ENCODE results near the gene DDX5.

DDX5 gene

DNA sequence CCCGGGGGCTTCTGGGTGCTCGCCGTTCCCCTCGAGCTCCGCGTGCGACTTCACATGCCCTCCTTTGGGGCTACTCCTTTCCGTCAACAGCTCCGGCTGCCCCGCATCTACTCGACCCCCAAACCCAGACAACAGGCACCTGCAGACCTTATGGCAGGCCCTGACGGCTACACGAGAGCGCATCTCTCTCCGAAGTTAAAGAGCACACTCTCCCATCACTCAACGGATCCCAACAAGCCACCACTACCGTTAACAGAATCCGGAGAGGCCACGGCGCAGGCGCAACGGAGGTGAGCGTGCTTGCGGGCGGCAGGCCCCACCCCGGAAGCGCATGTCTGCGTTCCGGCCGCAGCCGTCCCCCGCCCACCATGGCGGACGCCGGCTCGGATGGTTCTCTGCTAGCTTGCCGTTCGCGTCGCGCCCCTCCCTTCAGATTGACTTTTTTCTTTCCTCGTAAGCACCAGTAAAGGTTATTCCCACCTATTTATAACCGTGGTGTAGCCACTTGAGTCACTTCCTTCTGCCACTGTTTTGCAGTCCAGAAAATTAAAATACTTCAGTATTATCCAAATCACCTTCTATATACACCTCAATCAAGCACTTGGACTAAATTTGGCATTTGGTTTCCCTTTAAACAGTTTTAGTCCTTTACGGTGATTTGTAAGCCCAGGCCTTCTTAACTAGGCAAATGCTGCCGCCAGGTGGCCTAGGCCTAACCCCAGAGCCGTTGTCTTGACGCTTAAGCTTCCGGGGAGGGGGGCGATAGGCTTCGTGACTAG lies 9.1 kb downstream of the DDX5 start, which contains the start of gene POLG2 (continued):
- no peak for TF ChIP-seq ZNF473 (tag by site-specific recombination; IDR thresholded peaks at IDR 0.05)
- TF ChIP-seq, protein P1, sequence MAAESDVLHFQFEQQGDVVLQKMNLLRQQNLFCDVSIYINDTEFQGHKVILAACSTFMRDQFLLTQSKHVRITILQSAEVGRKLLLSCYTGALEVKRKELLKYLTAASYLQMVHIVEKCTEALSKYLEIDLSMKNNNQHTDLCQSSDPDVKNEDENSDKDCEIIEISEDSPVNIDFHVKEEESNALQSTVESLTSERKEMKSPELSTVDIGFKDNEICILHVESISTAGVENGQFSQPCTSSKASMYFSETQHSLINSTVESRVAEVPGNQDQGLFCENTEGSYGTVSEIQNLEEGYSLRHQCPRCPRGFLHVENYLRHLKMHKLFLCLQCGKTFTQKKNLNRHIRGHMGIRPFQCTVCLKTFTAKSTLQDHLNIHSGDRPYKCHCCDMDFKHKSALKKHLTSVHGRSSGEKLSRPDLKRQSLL (tag by site-specific recombination; IDR thresholded peaks at IDR 0.05), result no peak
- TF ChIP-seq ZEB2 (tag by site-specific recombination; IDR thresholded peaks at IDR 0.05), result peak; percentile 85; the same call in 1 of the 2 replicates
- TF ChIP-seq, protein P2, sequence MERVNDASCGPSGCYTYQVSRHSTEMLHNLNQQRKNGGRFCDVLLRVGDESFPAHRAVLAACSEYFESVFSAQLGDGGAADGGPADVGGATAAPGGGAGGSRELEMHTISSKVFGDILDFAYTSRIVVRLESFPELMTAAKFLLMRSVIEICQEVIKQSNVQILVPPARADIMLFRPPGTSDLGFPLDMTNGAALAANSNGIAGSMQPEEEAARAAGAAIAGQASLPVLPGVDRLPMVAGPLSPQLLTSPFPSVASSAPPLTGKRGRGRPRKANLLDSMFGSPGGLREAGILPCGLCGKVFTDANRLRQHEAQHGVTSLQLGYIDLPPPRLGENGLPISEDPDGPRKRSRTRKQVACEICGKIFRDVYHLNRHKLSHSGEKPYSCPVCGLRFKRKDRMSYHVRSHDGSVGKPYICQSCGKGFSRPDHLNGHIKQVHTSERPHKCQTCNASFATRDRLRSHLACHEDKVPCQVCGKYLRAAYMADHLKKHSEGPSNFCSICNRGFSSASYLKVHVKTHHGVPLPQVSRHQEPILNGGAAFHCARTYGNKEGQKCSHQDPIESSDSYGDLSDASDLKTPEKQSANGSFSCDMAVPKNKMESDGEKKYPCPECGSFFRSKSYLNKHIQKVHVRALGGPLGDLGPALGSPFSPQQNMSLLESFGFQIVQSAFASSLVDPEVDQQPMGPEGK (tag by site-specific recombination; IDR thresholded peaks at IDR 0.05), result peak; percentile 70; the same call in 1 of the 2 replicates
- no peak; the same call in 1 of the 2 replicates for TF ChIP-seq ZNF10 (tag by site-specific recombination; IDR thresholded peaks at IDR 0.05)
- TF ChIP-seq ZNF146 (tag by site-specific recombination; IDR thresholded peaks at IDR 0.05), result no peak
- peak; percentile 45 for TF ChIP-seq ZBTB17 (tag by site-specific recombination; IDR thresholded peaks at IDR 0.05)
- TF ChIP-seq ZFP41 (tag by site-specific recombination; IDR thresholded peaks at IDR 0.05; ENCODE audit: borderline replicate concordance), result no peak
- peak; percentile 73; the same call in 1 of the 2 replicates for TF ChIP-seq ZXDB (tag by site-specific recombination; IDR thresholded peaks at IDR 0.05)
- TF ChIP-seq ZNF571 (tag by site-specific recombination; IDR thresholded peaks at IDR 0.05), result no peak
- TF ChIP-seq ZNF2 (tag by site-specific recombination; IDR thresholded peaks at IDR 0.05), result peak; percentile 55
- no peak for TF ChIP-seq BCL11B (tag by site-specific recombination; IDR thresholded peaks at IDR 0.05; ENCODE audit: low read depth)
- no peak for TF ChIP-seq ZNF514 (tag by site-specific recombination; IDR thresholded peaks at IDR 0.05)
- TF ChIP-seq, protein P3, sequence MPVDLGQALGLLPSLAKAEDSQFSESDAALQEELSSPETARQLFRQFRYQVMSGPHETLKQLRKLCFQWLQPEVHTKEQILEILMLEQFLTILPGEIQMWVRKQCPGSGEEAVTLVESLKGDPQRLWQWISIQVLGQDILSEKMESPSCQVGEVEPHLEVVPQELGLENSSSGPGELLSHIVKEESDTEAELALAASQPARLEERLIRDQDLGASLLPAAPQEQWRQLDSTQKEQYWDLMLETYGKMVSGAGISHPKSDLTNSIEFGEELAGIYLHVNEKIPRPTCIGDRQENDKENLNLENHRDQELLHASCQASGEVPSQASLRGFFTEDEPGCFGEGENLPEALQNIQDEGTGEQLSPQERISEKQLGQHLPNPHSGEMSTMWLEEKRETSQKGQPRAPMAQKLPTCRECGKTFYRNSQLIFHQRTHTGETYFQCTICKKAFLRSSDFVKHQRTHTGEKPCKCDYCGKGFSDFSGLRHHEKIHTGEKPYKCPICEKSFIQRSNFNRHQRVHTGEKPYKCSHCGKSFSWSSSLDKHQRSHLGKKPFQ (tag by site-specific recombination; IDR thresholded peaks at IDR 0.05), result no peak; the same call in 1 of the 2 replicates
- no peak for TF ChIP-seq ZNF184 (tag by site-specific recombination; IDR thresholded peaks at IDR 0.05)
- no peak for TF ChIP-seq ZNF239 (tag by site-specific recombination; IDR thresholded peaks at IDR 0.05)
- TF ChIP-seq ZNF175 (tag by site-specific recombination; IDR thresholded peaks at IDR 0.05), result no peak
- TF ChIP-seq ZSCAN23 (tag by site-specific recombination; IDR thresholded peaks at IDR 0.05), result no peak
- TF ChIP-seq ZNF16 (tag by site-specific recombination; IDR thresholded peaks at IDR 0.05; ENCODE audit: low read depth), result no peak
- no peak for TF ChIP-seq SCRT1 (tag by site-specific recombination; IDR thresholded peaks at IDR 0.05; ENCODE audit: borderline replicate concordance)
- no peak for TF ChIP-seq ZNF19 (tag by site-specific recombination; IDR thresholded peaks at IDR 0.05; ENCODE audit: low read depth)
- TF ChIP-seq, protein P4, sequence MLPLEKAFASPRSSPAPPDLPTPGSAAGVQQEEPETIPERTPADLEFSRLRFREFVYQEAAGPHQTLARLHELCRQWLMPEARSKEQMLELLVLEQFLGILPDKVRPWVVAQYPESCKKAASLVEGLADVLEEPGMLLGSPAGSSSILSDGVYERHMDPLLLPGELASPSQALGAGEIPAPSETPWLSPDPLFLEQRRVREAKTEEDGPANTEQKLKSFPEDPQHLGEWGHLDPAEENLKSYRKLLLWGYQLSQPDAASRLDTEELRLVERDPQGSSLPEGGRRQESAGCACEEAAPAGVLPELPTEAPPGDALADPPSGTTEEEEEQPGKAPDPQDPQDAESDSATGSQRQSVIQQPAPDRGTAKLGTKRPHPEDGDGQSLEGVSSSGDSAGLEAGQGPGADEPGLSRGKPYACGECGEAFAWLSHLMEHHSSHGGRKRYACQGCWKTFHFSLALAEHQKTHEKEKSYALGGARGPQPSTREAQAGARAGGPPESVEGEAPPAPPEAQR (tag by site-specific recombination; IDR thresholded peaks at IDR 0.05), result no peak
- TF ChIP-seq ZNF624 (tag by site-specific recombination; IDR thresholded peaks at IDR 0.05), result no peak
- TF ChIP-seq ZNF610 (tag by site-specific recombination; IDR thresholded peaks at IDR 0.05; ENCODE audit: borderline replicate concordance), result no peak
- no peak for TF ChIP-seq ZNF629 (tag by site-specific recombination; IDR thresholded peaks at IDR 0.05)
- TF ChIP-seq ZNF501 (tag by site-specific recombination; IDR thresholded peaks at IDR 0.05), result peak; percentile 76
- TF ChIP-seq, protein P5, sequence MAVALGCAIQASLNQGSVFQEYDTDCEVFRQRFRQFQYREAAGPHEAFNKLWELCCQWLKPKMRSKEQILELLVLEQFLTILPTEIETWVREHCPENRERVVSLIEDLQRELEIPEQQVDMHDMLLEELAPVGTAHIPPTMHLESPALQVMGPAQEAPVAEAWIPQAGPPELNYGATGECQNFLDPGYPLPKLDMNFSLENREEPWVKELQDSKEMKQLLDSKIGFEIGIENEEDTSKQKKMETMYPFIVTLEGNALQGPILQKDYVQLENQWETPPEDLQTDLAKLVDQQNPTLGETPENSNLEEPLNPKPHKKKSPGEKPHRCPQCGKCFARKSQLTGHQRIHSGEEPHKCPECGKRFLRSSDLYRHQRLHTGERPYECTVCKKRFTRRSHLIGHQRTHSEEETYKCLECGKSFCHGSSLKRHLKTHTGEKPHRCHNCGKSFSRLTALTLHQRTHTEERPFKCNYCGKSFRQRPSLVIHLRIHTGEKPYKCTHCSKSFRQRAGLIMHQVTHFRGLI (tag by site-specific recombination; IDR thresholded peaks at IDR 0.05), result no peak
- TF ChIP-seq ZNF548 (tag by site-specific recombination; IDR thresholded peaks at IDR 0.05), result no peak
- TF ChIP-seq GLIS2 (tag by site-specific recombination; IDR thresholded peaks at IDR 0.05), result peak; percentile 25
